ENCODE measurements around the gene ADAMTS7.
"Not testable (repeated sequence)": the region's sequence is repeated elsewhere in the genome, so short reads cannot be mapped to it uniquely, and the experiment has no call there.

Gene ADAMTS7

GRCh38 chr15:78811124-78811824 is at the start of gene ADAMTS7:
TSS of gene ADAMTS7 (minus strand) at chr15:78811464. CDS start at chr15:78811220, 244 bp downstream.
- DNase-seq = peak in 1 of 2 experiments; percentile 50

- DNase-seq = peak; percentile 82 to 83
Observed at GRCh38 chr15:78859971-78860719, 48.9 kb upstream of the ADAMTS7 start.

- DNase-seq = no peak
Observed at GRCh38 chr15:78855746-78856145, 44.5 kb upstream of the ADAMTS7 start.

- no peak for DNase-seq
Observed at GRCh38 chr15:78854833-78855372, 43.6 kb upstream of the ADAMTS7 start.

- no peak for DNase-seq
Observed at GRCh38 chr15:78853500-78853899, 42.2 kb upstream of the ADAMTS7 start.

GRCh38 chr15:78850941-78851755 is 39.9 kb upstream of the ADAMTS7 start:
- DNase-seq = no peak

GRCh38 chr15:78850352-78850751 is 39.1 kb upstream of the ADAMTS7 start:
- DNase-seq = no peak

GRCh38 chr15:78847387-78847906 is 36.2 kb upstream of the ADAMTS7 start:
- DNase-seq = not testable (repeated sequence)

- DNase-seq = not testable (repeated sequence)
Observed at GRCh38 chr15:78846906-78847305, 35.6 kb upstream of the ADAMTS7 start.

- no peak for DNase-seq
Observed at GRCh38 chr15:78842519-78842918, 31.3 kb upstream of the ADAMTS7 start.

- no peak for DNase-seq
Observed at GRCh38 chr15:78841891-78842290, 30.6 kb upstream of the ADAMTS7 start.

- no peak for DNase-seq
Observed at GRCh38 chr15:78841376-78841706, 30.1 kb upstream of the ADAMTS7 start.

GRCh38 chr15:78840661-78841375 is 29.6 kb upstream of the ADAMTS7 start:
- no peak for DNase-seq

GRCh38 chr15:78839151-78839550 is 27.9 kb upstream of the ADAMTS7 start:
- DNase-seq = not testable (repeated sequence)

- no peak for DNase-seq
Observed at GRCh38 chr15:78838489-78838888, 27.2 kb upstream of the ADAMTS7 start.

- DNase-seq = no peak
Observed at GRCh38 chr15:78837543-78837942, 26.3 kb upstream of the ADAMTS7 start.

- DNase-seq = no peak
Observed at GRCh38 chr15:78837131-78837530, 25.9 kb upstream of the ADAMTS7 start.

- DNase-seq = no peak
Observed at GRCh38 chr15:78836333-78836732, 25.1 kb upstream of the ADAMTS7 start.

- DNase-seq = no peak
Observed at GRCh38 chr15:78831229-78832207, 20.3 kb upstream of the ADAMTS7 start.

GRCh38 chr15:78830514-78831228 is 19.4 kb upstream of the ADAMTS7 start:
- DNase-seq = no peak

All from NCI-H526 (cell line).